Ascending aorta (tissue), 2 donors: Measurements from ENCODE around the gene MATN3. TPM values are rescaled to one million over a fixed set of nuclear protein-coding genes. Genes with fewer than 3 reads are reported as not detected.

ENCODE experiments used
- DNase-seq, 2 donors: peaks; one replicate each; pipeline ENCODE4 v3.0.0-alpha.2; 2019; ENCODE audit warnings: low spot score in 2 of 2
- H3K27ac ChIP-seq, 2 donors: fragments of 200-600 bp; sonication (generic); one replicate each; pipeline ENCODE4 v1.5.1; 2016 to 2017; ENCODE audit warnings: mild to moderate bottlenecking in 1 of 2
- H3K27me3 ChIP-seq: fragments of 200-600 bp; sonication (generic); one replicate; pipeline ENCODE4 v1.5.1; 2017
- H3K36me3 ChIP-seq, 2 donors: fragments of 200-600 bp; sonication (generic); one replicate each; pipeline ENCODE4 v1.5.1; 2016
- H3K4me1 ChIP-seq, 2 donors: fragments of 200-600 bp; sonication (generic); one replicate each; pipeline ENCODE4 v1.5.1; 2016 to 2017; ENCODE audit warnings: mild to moderate bottlenecking in 1 of 2
- H3K4me3 ChIP-seq, 2 donors: fragments of 200-600 bp; sonication (generic); one replicate each; pipeline ENCODE4 v1.5.1; 2016 to 2017; ENCODE audit warnings: mild to moderate bottlenecking in 1 of 2
- H3K9me3 ChIP-seq, 2 donors: fragments of 200-600 bp; sonication (generic); one replicate each; pipeline ENCODE4 v1.5.1; 2016
- intact Hi-C: fragments of 100-400 bp; cut with DNase I; formaldehyde crosslinking; loops from one replicate; pipeline ENCODE4 v1.15.1; 2023
- total RNA-seq: library from RNA; depleted of rRNA; stranded (reverse); fragments of >200 nt; gene quantifications from one replicate; pipeline ENCODE4 v1.1.0, GENCODE V29; 2016
- TF ChIP-seq, protein P1 (sequence below), 3 experiments: fragments of 200-600 bp in 2 of 3; fragments of 450-650 bp in 1 of 3; sonication (generic) in 2 of 3; IDR thresholded peaks; one replicate each; pipeline ENCODE4 v1.5.1; 2016 to 2019; ENCODE audit warnings: antibody characterized with exemption in 3 of 3, mild to moderate bottlenecking in 1 of 3, moderate library complexity in 1 of 3

MATN3 gene
- total RNA-seq, 1 donor from 2014 or later: 0.64 TPM

- no peaks in the 10 kb centered on the region for H3K4me1 ChIP-seq
- H3K36me3 ChIP-seq: no peaks in the 10 kb centered on the region
- TF ChIP-seq, protein P1, sequence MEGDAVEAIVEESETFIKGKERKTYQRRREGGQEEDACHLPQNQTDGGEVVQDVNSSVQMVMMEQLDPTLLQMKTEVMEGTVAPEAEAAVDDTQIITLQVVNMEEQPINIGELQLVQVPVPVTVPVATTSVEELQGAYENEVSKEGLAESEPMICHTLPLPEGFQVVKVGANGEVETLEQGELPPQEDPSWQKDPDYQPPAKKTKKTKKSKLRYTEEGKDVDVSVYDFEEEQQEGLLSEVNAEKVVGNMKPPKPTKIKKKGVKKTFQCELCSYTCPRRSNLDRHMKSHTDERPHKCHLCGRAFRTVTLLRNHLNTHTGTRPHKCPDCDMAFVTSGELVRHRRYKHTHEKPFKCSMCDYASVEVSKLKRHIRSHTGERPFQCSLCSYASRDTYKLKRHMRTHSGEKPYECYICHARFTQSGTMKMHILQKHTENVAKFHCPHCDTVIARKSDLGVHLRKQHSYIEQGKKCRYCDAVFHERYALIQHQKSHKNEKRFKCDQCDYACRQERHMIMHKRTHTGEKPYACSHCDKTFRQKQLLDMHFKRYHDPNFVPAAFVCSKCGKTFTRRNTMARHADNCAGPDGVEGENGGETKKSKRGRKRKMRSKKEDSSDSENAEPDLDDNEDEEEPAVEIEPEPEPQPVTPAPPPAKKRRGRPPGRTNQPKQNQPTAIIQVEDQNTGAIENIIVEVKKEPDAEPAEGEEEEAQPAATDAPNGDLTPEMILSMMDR (IDR thresholded peaks at IDR 0.05): no peak
- H3K9me3 ChIP-seq: peaks cover 4 to 5% of the 10 kb centered on the region in 2 donors
- intact Hi-C loops: no loop called here
- no peak overlapping the region for H3K27ac ChIP-seq
- no peak overlapping the region for H3K4me3 ChIP-seq
- no peaks in the 10 kb centered on the region for H3K27me3 ChIP-seq
- no peak for DNase-seq
Observed at GRCh38 chr2:20018601-20019152, 6.2 kb upstream of the MATN3 start.

GRCh38 chr2:20016346-20016745, 3.9 kb upstream of the MATN3 start:
- no peaks in the 10 kb centered on the region for H3K9me3 ChIP-seq
- peaks cover 3 to 6% of the 10 kb centered on the region in 2 donors for H3K4me1 ChIP-seq
- no peaks in the 10 kb centered on the region for H3K27me3 ChIP-seq
- H3K36me3 ChIP-seq: no peaks in the 10 kb centered on the region
- TF ChIP-seq, protein P1 (IDR thresholded peaks at IDR 0.05): no peak
- no peak overlapping the region for H3K27ac ChIP-seq
- no peak for DNase-seq
- H3K4me3 ChIP-seq: no peak overlapping the region
- intact Hi-C loops: no loop called here

GRCh38 chr2:20015482-20016083, 3.1 kb upstream of the MATN3 start:
- no peak overlapping the region for H3K27ac ChIP-seq
- H3K27me3 ChIP-seq: no peaks in the 10 kb centered on the region
- intact Hi-C loops: loop anchor here (1.0 kb wide), 2 partner anchors 78 to 83 kb away; no protein-coding TSS in a partner anchor
- H3K4me3 ChIP-seq: no peak overlapping the region
- peaks cover 3 to 6% of the 10 kb centered on the region in 2 donors for H3K4me1 ChIP-seq
- TF ChIP-seq, protein P1 (IDR thresholded peaks at IDR 0.05): peak; percentile 49 to 62 (median 62)
- DNase-seq: no peak
- H3K9me3 ChIP-seq: no peaks in the 10 kb centered on the region
- no peaks in the 10 kb centered on the region for H3K36me3 ChIP-seq

DNA sequence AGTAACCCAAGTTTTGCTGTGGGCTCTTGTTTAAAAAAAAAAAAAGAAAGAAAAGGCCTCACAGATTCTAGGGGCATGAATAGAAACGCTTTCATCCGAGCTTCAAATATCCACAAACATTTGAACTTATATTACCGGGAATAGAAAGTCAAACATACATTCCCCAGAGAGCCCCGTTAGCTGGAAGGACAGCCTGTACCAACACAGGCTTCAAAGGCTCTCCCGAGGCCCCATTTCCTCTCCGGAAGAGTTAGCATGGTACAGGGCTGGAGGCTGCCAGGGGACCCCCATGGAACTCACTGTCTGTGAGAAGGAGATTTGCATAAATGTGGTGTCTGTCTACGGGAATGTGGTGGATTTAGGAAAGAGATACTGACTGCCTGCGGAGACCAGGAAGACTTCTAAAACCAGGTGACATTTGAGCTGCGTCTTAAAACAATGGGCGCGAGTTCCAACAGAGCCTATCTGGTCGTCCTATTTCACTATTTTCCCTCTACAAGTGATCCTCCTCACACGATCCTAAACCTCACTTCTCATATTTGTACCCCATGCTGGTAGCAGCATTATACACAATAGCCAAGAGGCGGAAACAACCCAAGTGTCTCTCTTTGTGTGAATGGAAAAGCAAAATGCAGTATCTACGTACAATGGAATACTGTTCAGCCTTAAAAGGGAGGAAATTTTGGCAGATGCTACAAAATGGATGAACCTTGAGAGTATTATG, 820 bp upstream of the MATN3 start:
- no peaks in the 10 kb centered on the region for H3K27me3 ChIP-seq
- intact Hi-C loops: loop anchor here (2.0 kb wide), 2 partner anchors 22 to 36 kb away; partner anchors contain the start of gene WDR35

DNA sequence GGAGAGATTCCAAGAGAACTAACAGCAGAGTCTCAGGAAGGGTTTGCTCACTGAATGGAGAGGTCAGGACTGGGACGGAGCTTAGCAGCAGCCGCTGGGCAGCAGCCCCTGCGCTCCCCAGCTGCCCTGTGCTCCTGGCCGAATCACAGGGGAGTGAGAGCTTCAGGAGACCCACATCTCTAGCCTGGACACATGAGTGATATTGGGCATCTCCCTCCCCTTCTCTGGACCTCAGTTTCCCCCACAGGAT, 511 bp downstream of the MATN3 start:
- H3K9me3 ChIP-seq: no peaks in the 10 kb centered on the region
- H3K36me3 ChIP-seq: no peaks in the 10 kb centered on the region
- TF ChIP-seq, protein P1 (IDR thresholded peaks at IDR 0.05): no peak
- H3K27ac ChIP-seq: no peak overlapping the region
- peaks cover 3 to 6% of the 10 kb centered on the region in 2 donors for H3K4me1 ChIP-seq
- H3K4me3 ChIP-seq: peak overlapping the region; percentile 75 to 86
- no peak for DNase-seq
- intact Hi-C loops: loop anchor here (2.0 kb wide), 2 partner anchors 21 to 37 kb away; partner anchors contain the start of gene WDR35
- H3K27me3 ChIP-seq: no peaks in the 10 kb centered on the region

More for the DNA sequence above, 820 bp upstream of the MATN3 start:
- Histone ChIP-seq H3K9me3 (no peaks in the 10 kb centered on the region), H3K4me1 (peaks cover 3 to 6% of the 10 kb centered on the region in 2 donors), H3K4me3 (peak overlapping the region; percentile 75 to 86), H3K36me3 (no peaks in the 10 kb centered on the region), H3K27ac (peak overlapping the region; percentile 64 to 79)
- DNase-seq: no peak
- TF ChIP-seq, protein P1 (IDR thresholded peaks at IDR 0.05): no peak
